Eye (tissue), 1 donor: ENCODE data around the gene PADI3.

Experiments
- DNase-seq: peaks from one replicate; pipeline ENCODE4 v3.0.0-alpha.2; 2015

Gene PADI3

GRCh38 chr1:17244821-17245740 lies 3.8 kb upstream of the PADI3 start:
- peak; percentile 83 for DNase-seq

- DNase-seq: peak; percentile 53
Observed at GRCh38 chr1:17245816-17246325, 3.0 kb upstream of the PADI3 start.

- no peak for DNase-seq
Observed at GRCh38 chr1:17246971-17247370, 1.9 kb upstream of the PADI3 start.

- DNase-seq: no peak
Observed at GRCh38 chr1:17250601-17251000, 1.7 kb downstream of the PADI3 start.

GRCh38 chr1:17251246-17251645 lies 2.3 kb downstream of the PADI3 start:
- no peak for DNase-seq

GRCh38 chr1:17251701-17252376 lies 2.9 kb downstream of the PADI3 start:
- no peak for DNase-seq

GRCh38 chr1:17255336-17255735 lies 6.4 kb downstream of the PADI3 start:
- no peak for DNase-seq

- DNase-seq: no peak
Observed at GRCh38 chr1:17258116-17258757, 9.3 kb downstream of the PADI3 start.

- DNase-seq: no peak
Observed at GRCh38 chr1:17258758-17259130, 9.8 kb downstream of the PADI3 start.

- no peak for DNase-seq
Observed at GRCh38 chr1:17259233-17259873, 10.5 kb downstream of the PADI3 start.

- no peak for DNase-seq
Observed at GRCh38 chr1:17260264-17260663, 11.4 kb downstream of the PADI3 start.

- no peak for DNase-seq
Observed at GRCh38 chr1:17260738-17261137, 11.8 kb downstream of the PADI3 start.

GRCh38 chr1:17263936-17264335 lies 15.0 kb downstream of the PADI3 start:
- no peak for DNase-seq

- no peak for DNase-seq
Observed at GRCh38 chr1:17264470-17264869, 15.6 kb downstream of the PADI3 start.

GRCh38 chr1:17265162-17265561 lies 16.3 kb downstream of the PADI3 start:
- DNase-seq: no peak

GRCh38 chr1:17265950-17266349 lies 17.1 kb downstream of the PADI3 start:
- DNase-seq: no peak

GRCh38 chr1:17270891-17271765 lies 22.2 kb downstream of the PADI3 start:
- DNase-seq: no peak

- DNase-seq: no peak
Observed at GRCh38 chr1:17272066-17272465, 23.2 kb downstream of the PADI3 start.

- DNase-seq: no peak
Observed at GRCh38 chr1:17272646-17273045, 23.7 kb downstream of the PADI3 start.

GRCh38 chr1:17273096-17273495 lies 24.2 kb downstream of the PADI3 start:
- DNase-seq: no peak

GRCh38 chr1:17274186-17275170 lies 25.6 kb downstream of the PADI3 start:
- peak; percentile 43 for DNase-seq
